GM19035 (cell line): ENCODE results near the gene GLIS1.

Experiments
- ATAC-seq: cut with Tn5 transposase; IDR thresholded peaks from one replicate; pipeline ENCODE4 v1.9.1; 2021; ENCODE audit not compliant: unreplicated experiment

GLIS1 gene

GRCh38 chr1:53737648-53738204 is 1.2 kb downstream of the GLIS1 start:
- no peak for ATAC-seq

GRCh38 chr1:53736290-53736689 is 2.7 kb downstream of the GLIS1 start:
- no peak for ATAC-seq

GRCh38 chr1:53735681-53736080 is 3.3 kb downstream of the GLIS1 start:
- no peak for ATAC-seq

- no peak for ATAC-seq
These were observed 3.7 kb downstream of the GLIS1 start for GRCh38 chr1:53735261-53735660.

GRCh38 chr1:53734650-53735211 is 4.2 kb downstream of the GLIS1 start:
- no peak for ATAC-seq

- no peak for ATAC-seq
These were observed 4.9 kb downstream of the GLIS1 start for GRCh38 chr1:53733975-53734649.

GRCh38 chr1:53733447-53733931 is 5.5 kb downstream of the GLIS1 start:
- ATAC-seq, result no peak

- no peak for ATAC-seq
These were observed 6.0 kb downstream of the GLIS1 start for GRCh38 chr1:53732912-53733317.

GRCh38 chr1:53732409-53732808 is 6.6 kb downstream of the GLIS1 start:
- ATAC-seq, result no peak

- ATAC-seq, result no peak
These were observed 7.1 kb downstream of the GLIS1 start for GRCh38 chr1:53731779-53732305.

- ATAC-seq, result no peak
These were observed 7.8 kb downstream of the GLIS1 start for GRCh38 chr1:53731043-53731600.

GRCh38 chr1:53730224-53730865 is 8.6 kb downstream of the GLIS1 start:
- ATAC-seq, result no peak

- ATAC-seq, result no peak
These were observed 9.3 kb downstream of the GLIS1 start for GRCh38 chr1:53729456-53730223.

- no peak for ATAC-seq
These were observed 10.1 kb downstream of the GLIS1 start for GRCh38 chr1:53728702-53729455.

- ATAC-seq, result no peak
These were observed 10.8 kb downstream of the GLIS1 start for GRCh38 chr1:53728196-53728595.

GRCh38 chr1:53727461-53728092 is 11.4 kb downstream of the GLIS1 start:
- no peak for ATAC-seq

- ATAC-seq, result no peak
These were observed 12.9 kb downstream of the GLIS1 start for GRCh38 chr1:53726009-53726600.

- no peak for ATAC-seq
These were observed 13.7 kb downstream of the GLIS1 start for GRCh38 chr1:53725238-53725689.

- no peak for ATAC-seq
These were observed 16.9 kb downstream of the GLIS1 start for GRCh38 chr1:53722025-53722424.
